ENCODE data around the gene UBQLN4.
A peak's percentile ranks its signal among the peaks of the same experiment; 100 is the strongest.

UBQLN4 gene

GRCh38 chr1:156009404-156009803, 44.2 kb downstream of the UBQLN4 start:
- no peak for DNase-seq

- no peak for DNase-seq
These were observed 46.8 kb downstream of the UBQLN4 start for GRCh38 chr1:156006666-156007376.

- no peak for DNase-seq
These were observed 48.6 kb downstream of the UBQLN4 start for GRCh38 chr1:156004843-156005584.

- no peak for DNase-seq
These were observed 49.7 kb downstream of the UBQLN4 start for GRCh38 chr1:156003923-156004188.

- no peak for DNase-seq
These were observed 51.2 kb downstream of the UBQLN4 start for GRCh38 chr1:156002188-156002911.

- DNase-seq: no peak
These were observed 51.9 kb downstream of the UBQLN4 start for GRCh38 chr1:156001662-156002171.

GRCh38 chr1:156001021-156001661, 52.5 kb downstream of the UBQLN4 start:
- no peak for DNase-seq

GRCh38 chr1:155999964-156000363, 53.6 kb downstream of the UBQLN4 start:
- no peak for DNase-seq

GRCh38 chr1:155996166-155996565, 57.4 kb downstream of the UBQLN4 start:
- DNase-seq: no peak

- DNase-seq: no peak
These were observed 60.0 kb downstream of the UBQLN4 start for GRCh38 chr1:155993595-155993994.

GRCh38 chr1:155990005-155990739, 63.4 kb downstream of the UBQLN4 start:
- no peak for DNase-seq

GRCh38 chr1:155989242-155990004, 64.2 kb downstream of the UBQLN4 start:
- DNase-seq: peak; percentile 43
